Endothelial cell (in vitro differentiated cells): ENCODE data around the gene POLR1E. TPM values are rescaled to one million over a fixed set of nuclear protein-coding genes. Genes with fewer than 3 reads are reported as not detected.

Experiments
- DNase-seq: peaks from one replicate; pipeline ENCODE4 v3.0.0; 2021; ENCODE audit warnings: low spot score
- H3K27ac Mint-ChIP-seq: one replicate; pipeline ENCODE4 v1.8.0; 2021; ENCODE audit warnings: mixed read lengths, inconsistent platforms; ENCODE audit not compliant: unreplicated experiment
- H3K27me3 Mint-ChIP-seq: one replicate; pipeline ENCODE4 v1.8.0; 2021; ENCODE audit warnings: mild to moderate bottlenecking, moderate library complexity, mixed read lengths, inconsistent platforms; ENCODE audit not compliant: unreplicated experiment
- H3K36me3 Mint-ChIP-seq: one replicate; pipeline ENCODE4 v1.8.0; 2021; ENCODE audit warnings: mild to moderate bottlenecking, low read depth, mixed read lengths, inconsistent platforms; ENCODE audit not compliant: unreplicated experiment
- H3K4me1 Mint-ChIP-seq: one replicate; pipeline ENCODE4 v1.8.0; 2021; ENCODE audit warnings: mild to moderate bottlenecking, mixed read lengths, inconsistent platforms; ENCODE audit not compliant: unreplicated experiment
- H3K4me3 Mint-ChIP-seq: one replicate; pipeline ENCODE4 v1.8.0; 2021; ENCODE audit warnings: mild to moderate bottlenecking, mixed read lengths, inconsistent platforms; ENCODE audit not compliant: unreplicated experiment
- H3K9me3 Mint-ChIP-seq: one replicate; pipeline ENCODE4 v1.8.0; 2021; ENCODE audit warnings: mixed read lengths, inconsistent platforms; ENCODE audit not compliant: unreplicated experiment
- CTCF ChIP-seq: fragments of 200-600 bp; sonication (generic); IDR thresholded peaks from one replicate; pipeline ENCODE4 v1.5.0; 2021; ENCODE audit warnings: antibody characterized with exemption; ENCODE audit not compliant: unreplicated experiment
- total RNA-seq: library from RNA; stranded (reverse); fragmentation: NEBNext Ultra II Directional; extraction: Animal tissue kit (Norgen Biotek cat#: 25700); gene quantifications from one replicate; pipeline ENCODE4 v1.2.1, GENCODE V29; 2021; ENCODE audit not compliant: unreplicated experiment

The POLR1E gene
- total RNA-seq, 1 donor from 2014 or later, result 16.9 TPM

GRCh38 chr9:37480759-37481158 lies 5.0 kb upstream of the POLR1E start:
- H3K27me3 Mint-ChIP-seq, result peaks cover 4% of the 10 kb centered on the region
- DNase-seq, result no peak
- H3K36me3 Mint-ChIP-seq, result no peaks in the 10 kb centered on the region
- no peak overlapping the region for H3K27ac Mint-ChIP-seq
- no peaks in the 10 kb centered on the region for H3K9me3 Mint-ChIP-seq
- TF ChIP-seq CTCF, result no peak
- peaks cover 9% of the 10 kb centered on the region for H3K4me1 Mint-ChIP-seq
- H3K4me3 Mint-ChIP-seq, result no peak overlapping the region

GRCh38 chr9:37486256-37486615 lies 488 bp downstream of the POLR1E start:
- H3K36me3 Mint-ChIP-seq, result peaks cover 10% of the 10 kb centered on the region
- peak overlapping the region; percentile 93 for H3K4me3 Mint-ChIP-seq
- H3K27me3 Mint-ChIP-seq, result peaks cover 8% of the 10 kb centered on the region
- TF ChIP-seq CTCF, result no peak
- no peak overlapping the region for H3K27ac Mint-ChIP-seq
- DNase-seq, result no peak
- no peaks in the 10 kb centered on the region for H3K9me3 Mint-ChIP-seq
- peaks cover 15% of the 10 kb centered on the region for H3K4me1 Mint-ChIP-seq

- no peaks in the 10 kb centered on the region for H3K9me3 Mint-ChIP-seq
- no peak for DNase-seq
- peaks cover 15% of the 10 kb centered on the region for H3K4me1 Mint-ChIP-seq
- H3K4me3 Mint-ChIP-seq, result peak overlapping the region; percentile 93
- no peak overlapping the region for H3K27ac Mint-ChIP-seq
- H3K36me3 Mint-ChIP-seq, result peaks cover 10% of the 10 kb centered on the region
- H3K27me3 Mint-ChIP-seq, result peaks cover 8% of the 10 kb centered on the region
- TF ChIP-seq CTCF, result no peak
These were observed 1.1 kb downstream of the POLR1E start for GRCh38 chr9:37486616-37487548.

GRCh38 chr9:37491939-37492338 lies 6.2 kb downstream of the POLR1E start:
- Mint-ChIP-seq H3K4me1 (no peaks in the 10 kb centered on the region), H3K36me3 (peaks cover 18% of the 10 kb centered on the region), H3K4me3 (no peak overlapping the region), H3K9me3 (no peaks in the 10 kb centered on the region), H3K27me3 (no peaks in the 10 kb centered on the region), H3K27ac (no peak overlapping the region)
- TF ChIP-seq CTCF, result no peak
- no peak for DNase-seq

- Mint-ChIP-seq H3K27me3 (no peaks in the 10 kb centered on the region), H3K36me3 (peaks cover 18% of the 10 kb centered on the region), H3K27ac (no peak overlapping the region), H3K9me3 (no peaks in the 10 kb centered on the region), H3K4me3 (no peak overlapping the region), H3K4me1 (no peaks in the 10 kb centered on the region)
- no peak for DNase-seq
- no peak for TF ChIP-seq CTCF
These were observed 9.8 kb downstream of the POLR1E start for GRCh38 chr9:37495571-37495970.
